ENCODE data around the gene GRIP2. TPM values are rescaled to one million over a fixed set of nuclear protein-coding genes. Genes with fewer than 3 reads are reported as not detected.

GRIP2 gene
- total RNA-seq, 2 experiments from 2014 or later = not detected

GRCh38 chr3:14533457-14533958 lies 6.6 kb downstream of the GRIP2 start:
- Mint-ChIP-seq H3K9me3 (no peaks in the 10 kb centered on the region), H3K4me1 (ENCODE audit: low read depth) (no peaks in the 10 kb centered on the region), H3K27me3 (no peaks in the 10 kb centered on the region), H3K36me3 (ENCODE audit: low read depth) (no peaks in the 10 kb centered on the region), H3K27ac (no peak overlapping the region), H3K4me3 (no peak overlapping the region)
- no peak for TF ChIP-seq CTCF (IDR thresholded peaks at IDR 0.05)
- ChIA-PET CTCF (interaction anchor here (1.1 to 1.3 kb wide), 3 partner anchors 13 to 22 kb away, joined by 3 to 4 read pairs (median 3); no protein-coding TSS in a partner anchor), POLR2A (no interaction called here)
- no peak for ATAC-seq
- intact Hi-C loops (cut with micrococcal nuclease) = no loop called here
- DNase-seq = no peak

GRCh38 chr3:14532691-14533456 lies 7.3 kb downstream of the GRIP2 start:
- intact Hi-C loops (cut with micrococcal nuclease) = no loop called here
- DNase-seq = no peak
- ATAC-seq = peak; percentile 42
- H3K4me3 Mint-ChIP-seq = no peak overlapping the region
- H3K36me3 Mint-ChIP-seq (ENCODE audit: low read depth) = no peaks in the 10 kb centered on the region
- H3K4me1 Mint-ChIP-seq (ENCODE audit: low read depth) = no peaks in the 10 kb centered on the region
- H3K27ac Mint-ChIP-seq = no peak overlapping the region
- H3K9me3 Mint-ChIP-seq = no peaks in the 10 kb centered on the region
- TF ChIP-seq CTCF (IDR thresholded peaks at IDR 0.05) = no peak
- no peaks in the 10 kb centered on the region for H3K27me3 Mint-ChIP-seq
- ChIA-PET CTCF (interaction anchor here (1.1 to 1.3 kb wide), 3 partner anchors 14 to 21 kb away, joined by 3 to 4 read pairs (median 3); no protein-coding TSS in a partner anchor), POLR2A (no interaction called here)

- ChIA-PET CTCF (no interaction called here), POLR2A (no interaction called here)
- H3K4me1 Mint-ChIP-seq (ENCODE audit: low read depth) = no peaks in the 10 kb centered on the region
- no peak for TF ChIP-seq CTCF (IDR thresholded peaks at IDR 0.05)
- no peak overlapping the region for H3K4me3 Mint-ChIP-seq
- no peaks in the 10 kb centered on the region for H3K36me3 Mint-ChIP-seq (ENCODE audit: low read depth)
- H3K27ac Mint-ChIP-seq = no peak overlapping the region
- intact Hi-C loops (cut with micrococcal nuclease) = no loop called here
- DNase-seq (no peak), ATAC-seq (no peak)
- H3K9me3 Mint-ChIP-seq = no peaks in the 10 kb centered on the region
- peaks cover 1% of the 10 kb centered on the region for H3K27me3 Mint-ChIP-seq
Observed at GRCh38 chr3:14531856-14532395, 8.2 kb downstream of the GRIP2 start.

- H3K27me3 Mint-ChIP-seq = peaks cover 4% of the 10 kb centered on the region
- ChIA-PET CTCF (interaction anchor here (0.6 kb wide), 1 partner anchor 19 kb away, joined by 3 read pairs; no protein-coding TSS in a partner anchor), POLR2A (no interaction called here)
- H3K36me3 Mint-ChIP-seq (ENCODE audit: low read depth) = no peaks in the 10 kb centered on the region
- H3K27ac Mint-ChIP-seq = no peak overlapping the region
- no peak overlapping the region for H3K4me3 Mint-ChIP-seq
- no peak for DNase-seq
- no peak for ATAC-seq
- TF ChIP-seq CTCF (IDR thresholded peaks at IDR 0.05) = no peak
- intact Hi-C loops (cut with micrococcal nuclease) = no loop called here
- no peaks in the 10 kb centered on the region for H3K9me3 Mint-ChIP-seq
- H3K4me1 Mint-ChIP-seq (ENCODE audit: low read depth) = no peaks in the 10 kb centered on the region
Observed at GRCh38 chr3:14528081-14528480, 12.1 kb downstream of the GRIP2 start.

Data from activated CD8-positive, alpha-beta T cell treated with anti-CD3 and anti-CD28 coated beads for 36 hours (primary cell).